Kidney epithelial cell (primary cell): ENCODE data around the gene EXTL1. TPM values are rescaled to one million over a fixed set of nuclear protein-coding genes. Genes with fewer than 3 reads are reported as not detected.

Source experiments
- DNase-seq: peaks from one replicate; pipeline ENCODE4 v3.0.0-alpha.2; 2010; ENCODE audit warnings: low read depth
- H3K27me3 ChIP-seq: 2 replicates; pipeline ENCODE4 v1.6.0; 2011; ENCODE audit warnings: low read length; ENCODE audit not compliant: control insufficient read depth, insufficient read depth
- H3K36me3 ChIP-seq: 2 replicates; pipeline ENCODE4 v1.5.1; 2011; ENCODE audit warnings: low read length; ENCODE audit not compliant: control insufficient read depth, insufficient read depth
- H3K4me3 ChIP-seq: 2 replicates; pipeline ENCODE4 v1.5.1; 2011; ENCODE audit warnings: low read depth, mild to moderate bottlenecking, control low read depth, low read length
- total RNA-seq: library from RNA; depleted of rRNA; stranded (reverse); fragments of >200 nt; gene quantifications from 2 replicates; pipeline ENCODE4 v1.2.3, GENCODE V29; 2015
- TF ChIP-seq, protein P1 (sequence below): IDR thresholded peaks from 2 replicates; pipeline ENCODE4 v1.5.1; 2011; ENCODE audit warnings: mild to moderate bottlenecking, moderate library complexity, low read length, control low read depth, inconsistent platforms; ENCODE audit not compliant: insufficient read depth, poor library complexity, severe bottlenecking

EXTL1 gene
- total RNA-seq, 1 donor from 2014 or later = 1.3 TPM

- no peak for DNase-seq
- Histone ChIP-seq H3K4me3 (no peak overlapping the region), H3K27me3 (peaks cover 14% of the 10 kb centered on the region), H3K36me3 (no peaks in the 10 kb centered on the region)
- TF ChIP-seq, protein P1, sequence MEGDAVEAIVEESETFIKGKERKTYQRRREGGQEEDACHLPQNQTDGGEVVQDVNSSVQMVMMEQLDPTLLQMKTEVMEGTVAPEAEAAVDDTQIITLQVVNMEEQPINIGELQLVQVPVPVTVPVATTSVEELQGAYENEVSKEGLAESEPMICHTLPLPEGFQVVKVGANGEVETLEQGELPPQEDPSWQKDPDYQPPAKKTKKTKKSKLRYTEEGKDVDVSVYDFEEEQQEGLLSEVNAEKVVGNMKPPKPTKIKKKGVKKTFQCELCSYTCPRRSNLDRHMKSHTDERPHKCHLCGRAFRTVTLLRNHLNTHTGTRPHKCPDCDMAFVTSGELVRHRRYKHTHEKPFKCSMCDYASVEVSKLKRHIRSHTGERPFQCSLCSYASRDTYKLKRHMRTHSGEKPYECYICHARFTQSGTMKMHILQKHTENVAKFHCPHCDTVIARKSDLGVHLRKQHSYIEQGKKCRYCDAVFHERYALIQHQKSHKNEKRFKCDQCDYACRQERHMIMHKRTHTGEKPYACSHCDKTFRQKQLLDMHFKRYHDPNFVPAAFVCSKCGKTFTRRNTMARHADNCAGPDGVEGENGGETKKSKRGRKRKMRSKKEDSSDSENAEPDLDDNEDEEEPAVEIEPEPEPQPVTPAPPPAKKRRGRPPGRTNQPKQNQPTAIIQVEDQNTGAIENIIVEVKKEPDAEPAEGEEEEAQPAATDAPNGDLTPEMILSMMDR = no peak
These were observed 32.4 kb downstream of the EXTL1 start for GRCh38 chr1:26053718-26054560.

- DNase-seq = no peak
- Histone ChIP-seq H3K36me3 (no peaks in the 10 kb centered on the region), H3K27me3 (peaks cover 20% of the 10 kb centered on the region), H3K4me3 (no peak overlapping the region)
- TF ChIP-seq, protein P1 = no peak
These were observed 33.5 kb downstream of the EXTL1 start for GRCh38 chr1:26055041-26055440.

DNA sequence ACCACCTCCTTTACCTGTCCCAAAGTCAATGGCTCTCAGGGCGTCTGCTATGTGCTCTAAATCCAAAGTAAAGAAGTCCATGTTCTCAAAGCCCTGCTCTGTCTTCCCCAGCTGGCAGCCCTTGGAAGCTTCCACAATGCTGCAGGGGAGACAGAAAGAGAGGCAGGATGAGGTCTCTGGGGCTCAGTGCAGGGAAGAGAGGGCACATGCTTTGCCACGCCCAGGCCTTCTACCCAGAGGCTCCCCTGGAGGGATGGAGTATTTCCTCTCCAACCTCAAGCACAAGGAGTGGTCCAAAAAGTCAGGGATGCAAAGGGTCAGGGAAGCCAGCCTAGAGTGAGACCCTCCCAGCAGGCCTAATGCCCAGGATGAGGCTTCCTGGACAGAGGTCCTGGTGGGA lies 35.6 kb downstream of the EXTL1 start:
- Histone ChIP-seq H3K36me3 (no peaks in the 10 kb centered on the region), H3K27me3 (peaks cover 26% of the 10 kb centered on the region), H3K4me3 (no peak overlapping the region)
- TF ChIP-seq, protein P1 = no peak
- no peak for DNase-seq

DNA sequence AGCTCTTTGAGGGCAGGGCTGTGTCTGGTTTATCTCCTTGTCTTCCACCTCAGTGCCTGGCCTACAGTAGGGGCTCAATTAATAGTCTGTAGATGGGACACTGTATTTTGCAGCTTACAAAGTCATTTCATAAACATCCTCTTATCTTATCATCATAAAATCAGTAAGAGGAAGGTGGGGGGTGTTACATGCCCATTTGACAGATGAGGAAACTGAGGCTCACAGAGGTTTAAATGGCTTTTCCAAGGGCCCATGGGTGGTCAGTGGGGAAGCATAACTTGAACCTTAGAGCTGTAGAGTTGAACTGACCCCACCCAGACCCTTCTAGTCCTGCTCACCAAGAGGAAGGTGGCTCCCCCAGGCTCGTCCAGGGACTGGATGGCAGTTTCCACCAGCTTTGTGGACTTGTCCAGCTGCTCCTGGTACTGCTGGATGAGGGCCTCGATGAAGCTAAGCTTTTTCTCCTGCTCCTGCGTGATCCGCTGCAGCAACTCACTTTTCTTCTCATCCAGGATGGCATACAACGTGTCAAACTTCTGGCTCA lies 36.5 kb downstream of the EXTL1 start:
- H3K27me3 ChIP-seq = peaks cover 26% of the 10 kb centered on the region
- TF ChIP-seq, protein P1 = no peak
- no peaks in the 10 kb centered on the region for H3K36me3 ChIP-seq

GRCh38 chr1:26059906-26060305 lies 38.3 kb downstream of the EXTL1 start:
- Histone ChIP-seq H3K4me3 (no peak overlapping the region), H3K27me3 (peaks cover 19% of the 10 kb centered on the region), H3K36me3 (no peaks in the 10 kb centered on the region)
- TF ChIP-seq, protein P1 = no peak
- DNase-seq = no peak

More for the DNA sequence above, 36.5 kb downstream of the EXTL1 start:
- H3K4me3 ChIP-seq = no peak overlapping the region
- DNase-seq = no peak
